Right lobe of liver (tissue), 4 donors: Measurements from ENCODE around the gene CARD16.

Experiments used
- CTCF ChIP-seq, 4 donors: fragments of 200-600 bp in 3 of 4; fragments of 450-650 bp in 1 of 4; IDR thresholded peaks; one replicate each; pipeline versions ENCODE4 v1.5.1 to v1.8.0; 2016 to 2022; ENCODE audit warnings: antibody characterized with exemption in 4 of 4, mild to moderate bottlenecking in 2 of 4
- POLR2A ChIP-seq: fragments of 450-650 bp; IDR thresholded peaks from one replicate; pipeline ENCODE4 v1.6.1; 2017; ENCODE audit warnings: antibody characterized with exemption, mild to moderate bottlenecking
- donor health status: DM: no; HTN: no; CAD: no.
- donor health status: DM: no; HTN: no; CAD: no.
- donor health status: DM: no; HTN: yes; CAD: no.

GRCh38 chr11:105052487-105052886 is 7.4 kb upstream of the CARD16 start:
- TF ChIP-seq CTCF (IDR thresholded peaks at IDR 0.05) (no peak), POLR2A (no peak)
